Neural cell (in vitro differentiated cells): Measurements from ENCODE around the gene SVOPL. TPM values are rescaled to one million over a fixed set of nuclear protein-coding genes. Genes with fewer than 3 reads are reported as not detected.

Experiments
- H2AFZ ChIP-seq: fragments of 200-600, 300-800 bp; sonication (generic), shearing (Covaris generic); 2 replicates; pipeline ENCODE4 v1.6.0; 2014; ENCODE audit warnings: low read depth, mild to moderate bottlenecking, antibody characterized with exemption, low read length, moderate library complexity
- H3F3A ChIP-seq: fragments of 200-600 bp; shearing (Covaris generic); 2 replicates; pipeline ENCODE4 v1.6.1; 2016; ENCODE audit warnings: mild to moderate bottlenecking, moderate library complexity, mixed read lengths, antibody characterized with exemption, low read length; ENCODE audit not compliant: insufficient read depth, poor library complexity, severe bottlenecking
- H3K27ac ChIP-seq: fragments of 200-600, 300-800 bp; sonication (generic), shearing (Covaris generic); 2 replicates; pipeline ENCODE4 v1.5.1; 2014; ENCODE audit warnings: mild to moderate bottlenecking, low read length, moderate library complexity
- H3K27me3 ChIP-seq: fragments of 300-800, 200-600 bp; sonication (generic), shearing (Covaris generic); 2 replicates; pipeline ENCODE4 v1.6.0; 2014; ENCODE audit warnings: mild to moderate bottlenecking, low read depth, low read length, moderate library complexity; ENCODE audit not compliant: insufficient read depth
- H3K36me3 ChIP-seq: fragments of 300-800, 200-600 bp; sonication (generic), shearing (Covaris generic); 2 replicates; pipeline ENCODE4 v1.5.1; 2014; ENCODE audit warnings: mild to moderate bottlenecking, antibody characterized with exemption, low read length, moderate library complexity; ENCODE audit not compliant: insufficient read depth
- H3K4me2 ChIP-seq: fragments of 300-800, 200-600 bp; sonication (generic), shearing (Covaris generic); 2 replicates; pipeline ENCODE4 v1.6.0; 2014; ENCODE audit warnings: mild to moderate bottlenecking, low read length
- H3K4me3 ChIP-seq: fragments of 300-800, 200-600 bp; sonication (generic), shearing (Covaris generic); 2 replicates; pipeline ENCODE4 v1.5.1; 2014; ENCODE audit warnings: mild to moderate bottlenecking, low read length, moderate library complexity
- H3K79me2 ChIP-seq: fragments of 200-600 bp; shearing (Covaris generic); replicated peaks from 2 replicates; pipeline ENCODE4 v1.6.0; 2014; ENCODE audit warnings: mild to moderate bottlenecking, low read length, moderate library complexity; ENCODE audit not compliant: insufficient read depth
- H3K9ac ChIP-seq: fragments of 300-800, 200-600 bp; sonication (generic), shearing (Covaris generic); 2 replicates; pipeline ENCODE4 v1.6.1; 2016; ENCODE audit warnings: mild to moderate bottlenecking, low read length, mixed read lengths
- H3K9me2 ChIP-seq: fragments of 200-600 bp; shearing (Covaris generic); 2 replicates; pipeline ENCODE4 v1.6.1; 2016; ENCODE audit warnings: mild to moderate bottlenecking, low read length, mixed read lengths; ENCODE audit not compliant: insufficient read depth
- H3K9me3 ChIP-seq: fragments of 200-600, 300-800 bp; sonication (generic), shearing (Covaris generic); 2 replicates; pipeline ENCODE4 v1.6.1; 2016; ENCODE audit warnings: mild to moderate bottlenecking, mixed run types, low read length, moderate library complexity, mixed read lengths
- H4K20me1 ChIP-seq: fragments of 200-600 bp; shearing (Covaris generic); 2 replicates; pipeline ENCODE4 v1.6.1; 2016; ENCODE audit warnings: mild to moderate bottlenecking, mixed run types; ENCODE audit not compliant: insufficient read depth
- EP300 ChIP-seq: fragments of 450-650 bp; conservative IDR thresholded peaks from 2 replicates; pipeline ENCODE4 v1.6.1; 2014; ENCODE audit warnings: antibody characterized with exemption, mild to moderate bottlenecking, moderate library complexity; ENCODE audit not compliant: poor library complexity, severe bottlenecking
- EZH2 ChIP-seq: fragments of 200-600, 300-800 bp; shearing (Covaris generic), sonication (generic); IDR thresholded peaks from 2 replicates; pipeline ENCODE4 v1.6.1; 2014; ENCODE audit warnings: antibody characterized with exemption, low read length, borderline replicate concordance, mild to moderate bottlenecking; ENCODE audit not compliant: insufficient read depth, poor library complexity, severe bottlenecking
- MXI1 ChIP-seq: fragments of 450-650 bp; conservative IDR thresholded peaks from 2 replicates; pipeline ENCODE4 v1.6.1; 2014; ENCODE audit warnings: antibody characterized with exemption, mild to moderate bottlenecking; ENCODE audit not compliant: poor library complexity, severe bottlenecking
- POLR2AphosphoS5 ChIP-seq: IDR thresholded peaks from 2 replicates; pipeline ENCODE4 v1.6.1; 2012
- RAD21 ChIP-seq: fragments of 450-650 bp; conservative IDR thresholded peaks from 2 replicates; pipeline ENCODE4 v1.6.1; 2014; ENCODE audit warnings: antibody characterized with exemption, mild to moderate bottlenecking, moderate library complexity
- SMC3 ChIP-seq: fragments of 450-650 bp; conservative IDR thresholded peaks from 2 replicates; pipeline ENCODE4 v1.6.1; 2014; ENCODE audit warnings: antibody characterized with exemption, mild to moderate bottlenecking, moderate library complexity; ENCODE audit not compliant: poor library complexity
- TAF1 ChIP-seq: IDR thresholded peaks from 2 replicates; pipeline ENCODE4 v1.6.1; 2012; ENCODE audit warnings: low read depth
- polyA plus RNA-seq: library from polyadenylated mRNA; depleted of rRNA; stranded (reverse); fragments of >200 nt; gene quantifications from 2 replicates; pipeline ENCODE4 v1.2.3, GENCODE V29; 2014
- TF ChIP-seq, protein P1 (sequence below): IDR thresholded peaks from 2 replicates; pipeline ENCODE4 v1.6.1; 2012; ENCODE audit warnings: borderline replicate concordance
- TF ChIP-seq, protein P2 (sequence below): fragments of 450-650 bp; IDR thresholded peaks from 2 replicates; pipeline ENCODE4 v1.5.1; 2014; ENCODE audit warnings: antibody characterized with exemption, mild to moderate bottlenecking, moderate library complexity; ENCODE audit not compliant: poor library complexity, severe bottlenecking

SVOPL gene
- polyA plus RNA-seq, 1 donor from 2014 or later: 0.93 TPM

DNA sequence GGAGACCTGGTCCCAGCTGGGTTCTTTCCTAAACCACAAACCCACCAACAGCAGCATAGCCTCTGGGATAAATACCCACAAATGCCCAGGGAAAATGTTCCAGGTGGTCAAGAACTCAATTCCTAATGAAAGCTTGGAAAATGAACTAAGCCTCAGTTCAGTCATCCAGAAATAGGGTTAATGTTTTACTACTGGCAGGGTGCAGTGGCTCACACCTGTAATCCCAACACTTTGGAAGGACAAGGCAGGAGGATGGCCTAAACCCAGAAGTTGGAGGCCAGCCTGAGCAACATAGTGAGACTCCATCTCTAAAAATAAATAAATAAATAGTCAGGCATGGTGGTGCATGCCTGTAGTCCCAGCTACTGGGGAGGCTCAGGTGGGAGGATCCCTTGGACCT lies 82.2 kb downstream of the SVOPL start:
- no peaks in the 10 kb centered on the region for H3F3A ChIP-seq
- no peaks in the 10 kb centered on the region for H3K9me3 ChIP-seq

DNA sequence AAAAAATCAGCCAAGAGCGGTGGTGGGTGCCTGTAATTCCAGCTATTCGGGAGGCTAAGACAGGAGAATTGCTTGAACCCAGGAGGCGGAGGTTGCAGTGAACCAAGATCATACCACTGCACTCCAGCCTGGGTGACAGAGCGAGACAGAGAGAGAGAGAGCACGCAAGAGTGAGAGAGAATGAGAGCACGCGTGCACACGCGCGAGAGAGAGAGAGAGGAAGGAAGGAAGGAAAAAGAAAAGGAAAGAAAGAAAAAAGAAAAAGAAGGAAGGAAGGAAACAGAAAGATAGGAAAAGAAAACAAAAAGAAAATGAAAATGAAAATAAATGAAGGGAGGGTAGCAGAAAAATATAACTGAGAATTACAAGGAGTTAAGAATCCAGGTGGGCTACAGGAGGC lies 82.7 kb downstream of the SVOPL start:
- Histone ChIP-seq H3K79me2 (no peaks in the 10 kb centered on the region), H3K36me3 (no peaks in the 10 kb centered on the region), H3F3A (no peaks in the 10 kb centered on the region), H3K27ac (no peak overlapping the region), H2AFZ (no peak overlapping the region), H3K4me2 (no peak overlapping the region), H3K9me2 (no peaks in the 10 kb centered on the region), H3K9me3 (no peaks in the 10 kb centered on the region), H3K9ac (no peak overlapping the region), H4K20me1 (no peaks in the 10 kb centered on the region), H3K4me3 (no peak overlapping the region), H3K27me3 (no peaks in the 10 kb centered on the region)
- TF ChIP-seq TAF1: no peak
- TF ChIP-seq, protein P1, sequence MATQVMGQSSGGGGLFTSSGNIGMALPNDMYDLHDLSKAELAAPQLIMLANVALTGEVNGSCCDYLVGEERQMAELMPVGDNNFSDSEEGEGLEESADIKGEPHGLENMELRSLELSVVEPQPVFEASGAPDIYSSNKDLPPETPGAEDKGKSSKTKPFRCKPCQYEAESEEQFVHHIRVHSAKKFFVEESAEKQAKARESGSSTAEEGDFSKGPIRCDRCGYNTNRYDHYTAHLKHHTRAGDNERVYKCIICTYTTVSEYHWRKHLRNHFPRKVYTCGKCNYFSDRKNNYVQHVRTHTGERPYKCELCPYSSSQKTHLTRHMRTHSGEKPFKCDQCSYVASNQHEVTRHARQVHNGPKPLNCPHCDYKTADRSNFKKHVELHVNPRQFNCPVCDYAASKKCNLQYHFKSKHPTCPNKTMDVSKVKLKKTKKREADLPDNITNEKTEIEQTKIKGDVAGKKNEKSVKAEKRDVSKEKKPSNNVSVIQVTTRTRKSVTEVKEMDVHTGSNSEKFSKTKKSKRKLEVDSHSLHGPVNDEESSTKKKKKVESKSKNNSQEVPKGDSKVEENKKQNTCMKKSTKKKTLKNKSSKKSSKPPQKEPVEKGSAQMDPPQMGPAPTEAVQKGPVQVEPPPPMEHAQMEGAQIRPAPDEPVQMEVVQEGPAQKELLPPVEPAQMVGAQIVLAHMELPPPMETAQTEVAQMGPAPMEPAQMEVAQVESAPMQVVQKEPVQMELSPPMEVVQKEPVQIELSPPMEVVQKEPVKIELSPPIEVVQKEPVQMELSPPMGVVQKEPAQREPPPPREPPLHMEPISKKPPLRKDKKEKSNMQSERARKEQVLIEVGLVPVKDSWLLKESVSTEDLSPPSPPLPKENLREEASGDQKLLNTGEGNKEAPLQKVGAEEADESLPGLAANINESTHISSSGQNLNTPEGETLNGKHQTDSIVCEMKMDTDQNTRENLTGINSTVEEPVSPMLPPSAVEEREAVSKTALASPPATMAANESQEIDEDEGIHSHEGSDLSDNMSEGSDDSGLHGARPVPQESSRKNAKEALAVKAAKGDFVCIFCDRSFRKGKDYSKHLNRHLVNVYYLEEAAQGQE: no peak
- TF ChIP-seq EZH2: no peak
- TF ChIP-seq SMC3: no peak
- TF ChIP-seq, protein P2, sequence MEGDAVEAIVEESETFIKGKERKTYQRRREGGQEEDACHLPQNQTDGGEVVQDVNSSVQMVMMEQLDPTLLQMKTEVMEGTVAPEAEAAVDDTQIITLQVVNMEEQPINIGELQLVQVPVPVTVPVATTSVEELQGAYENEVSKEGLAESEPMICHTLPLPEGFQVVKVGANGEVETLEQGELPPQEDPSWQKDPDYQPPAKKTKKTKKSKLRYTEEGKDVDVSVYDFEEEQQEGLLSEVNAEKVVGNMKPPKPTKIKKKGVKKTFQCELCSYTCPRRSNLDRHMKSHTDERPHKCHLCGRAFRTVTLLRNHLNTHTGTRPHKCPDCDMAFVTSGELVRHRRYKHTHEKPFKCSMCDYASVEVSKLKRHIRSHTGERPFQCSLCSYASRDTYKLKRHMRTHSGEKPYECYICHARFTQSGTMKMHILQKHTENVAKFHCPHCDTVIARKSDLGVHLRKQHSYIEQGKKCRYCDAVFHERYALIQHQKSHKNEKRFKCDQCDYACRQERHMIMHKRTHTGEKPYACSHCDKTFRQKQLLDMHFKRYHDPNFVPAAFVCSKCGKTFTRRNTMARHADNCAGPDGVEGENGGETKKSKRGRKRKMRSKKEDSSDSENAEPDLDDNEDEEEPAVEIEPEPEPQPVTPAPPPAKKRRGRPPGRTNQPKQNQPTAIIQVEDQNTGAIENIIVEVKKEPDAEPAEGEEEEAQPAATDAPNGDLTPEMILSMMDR: no peak
- no peak for TF ChIP-seq RAD21
- TF ChIP-seq MXI1: no peak
- no peak for TF ChIP-seq POLR2AphosphoS5
- no peak for TF ChIP-seq EP300

More for the DNA sequence above, 82.2 kb downstream of the SVOPL start:
- H3K27ac ChIP-seq: no peak overlapping the region
- H3K9ac ChIP-seq: no peak overlapping the region
- H3K36me3 ChIP-seq: no peaks in the 10 kb centered on the region
- no peaks in the 10 kb centered on the region for H3K27me3 ChIP-seq
- H4K20me1 ChIP-seq: no peaks in the 10 kb centered on the region
- H3K4me2 ChIP-seq: no peak overlapping the region
- H2AFZ ChIP-seq: no peak overlapping the region
- no peak overlapping the region for H3K4me3 ChIP-seq
- TF ChIP-seq POLR2AphosphoS5 (no peak), EZH2 (no peak), EP300 (no peak), TAF1 (no peak), RAD21 (no peak), MXI1 (no peak)
- TF ChIP-seq, protein P2: no peak
- no peaks in the 10 kb centered on the region for H3K9me2 ChIP-seq
- no peaks in the 10 kb centered on the region for H3K79me2 ChIP-seq
